ENCODE measurements around the gene KLHDC10.
"Not testable (repeated sequence)": the region's sequence is repeated elsewhere in the genome, so short reads cannot be mapped to it uniquely, and the experiment has no call there.

DNA sequence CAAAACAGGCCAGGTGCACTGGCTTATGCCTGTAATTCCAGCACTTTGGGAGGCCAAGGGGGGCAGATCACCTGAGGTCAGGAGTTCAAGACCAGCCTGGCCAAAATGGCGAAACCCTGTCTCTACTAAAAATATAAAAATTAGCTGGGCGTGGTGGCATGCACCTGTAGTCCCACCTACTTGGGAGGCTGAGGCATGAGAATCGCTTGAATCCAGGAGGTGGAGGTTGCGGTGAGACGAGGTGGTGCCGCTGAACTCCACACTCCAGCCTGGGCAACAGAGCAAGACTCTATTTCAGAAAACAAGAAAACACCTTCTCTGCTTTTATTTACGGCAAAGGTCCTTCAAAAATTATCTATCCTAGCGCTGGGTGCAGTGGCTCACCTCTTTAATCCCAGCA, 15.1 kb upstream of the KLHDC10 start:
- TF ChIP-seq CTCF (conservative IDR thresholded peaks at IDR 0.05; ENCODE audit: low read depth, low read length); EZH2 (IDR thresholded peaks at IDR 0.05; ENCODE audit: borderline replicate concordance, low read depth, low read length, poor library complexity, severe bottlenecking): not testable (repeated sequence)
